NB4 (cell line): ENCODE measurements around the gene STON1.

Source experiments
- CTCF ChIP-seq: IDR thresholded peaks from one replicate; pipeline ENCODE4 v1.5.1; 2012; ENCODE audit warnings: low read depth, low read length
- MAX ChIP-seq: IDR thresholded peaks from 2 replicates; pipeline ENCODE4 v1.6.1; 2011; ENCODE audit warnings: low read depth, low read length
- MYC ChIP-seq: IDR thresholded peaks from 2 replicates; pipeline ENCODE4 v1.6.1; 2011; ENCODE audit warnings: low read depth, low read length
- POLR2A ChIP-seq: IDR thresholded peaks from 2 replicates; pipeline ENCODE4 v1.6.1; 2011; ENCODE audit warnings: mild to moderate bottlenecking; ENCODE audit not compliant: insufficient read length; ENCODE audit errors: extremely low read depth

- TF ChIP-seq CTCF (no peak), POLR2A (no peak), MAX (no peak), MYC (no peak)
Measured at GRCh38 chr2:48480526-48480925, 49.4 kb upstream of the STON1 start.
